GM19239 (cell line): Measurements from ENCODE around the gene TIMM44.
A peak's percentile ranks its signal among the peaks of the same experiment; 100 is the strongest.

Experiments used
- DNase-seq: peaks from one replicate; pipeline ENCODE4 v3.0.0; 2011; ENCODE audit warnings: low spot score; ENCODE audit not compliant: insufficient read length
- FAIRE-seq: peaks from 2 replicates; lab custom pipeline; 2011; peaks lifted over from hg19 to GRCh38; lab: Jason Lieb, UNC

Gene TIMM44, protein sequence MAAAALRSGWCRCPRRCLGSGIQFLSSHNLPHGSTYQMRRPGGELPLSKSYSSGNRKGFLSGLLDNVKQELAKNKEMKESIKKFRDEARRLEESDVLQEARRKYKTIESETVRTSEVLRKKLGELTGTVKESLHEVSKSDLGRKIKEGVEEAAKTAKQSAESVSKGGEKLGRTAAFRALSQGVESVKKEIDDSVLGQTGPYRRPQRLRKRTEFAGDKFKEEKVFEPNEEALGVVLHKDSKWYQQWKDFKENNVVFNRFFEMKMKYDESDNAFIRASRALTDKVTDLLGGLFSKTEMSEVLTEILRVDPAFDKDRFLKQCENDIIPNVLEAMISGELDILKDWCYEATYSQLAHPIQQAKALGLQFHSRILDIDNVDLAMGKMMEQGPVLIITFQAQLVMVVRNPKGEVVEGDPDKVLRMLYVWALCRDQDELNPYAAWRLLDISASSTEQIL

DNA sequence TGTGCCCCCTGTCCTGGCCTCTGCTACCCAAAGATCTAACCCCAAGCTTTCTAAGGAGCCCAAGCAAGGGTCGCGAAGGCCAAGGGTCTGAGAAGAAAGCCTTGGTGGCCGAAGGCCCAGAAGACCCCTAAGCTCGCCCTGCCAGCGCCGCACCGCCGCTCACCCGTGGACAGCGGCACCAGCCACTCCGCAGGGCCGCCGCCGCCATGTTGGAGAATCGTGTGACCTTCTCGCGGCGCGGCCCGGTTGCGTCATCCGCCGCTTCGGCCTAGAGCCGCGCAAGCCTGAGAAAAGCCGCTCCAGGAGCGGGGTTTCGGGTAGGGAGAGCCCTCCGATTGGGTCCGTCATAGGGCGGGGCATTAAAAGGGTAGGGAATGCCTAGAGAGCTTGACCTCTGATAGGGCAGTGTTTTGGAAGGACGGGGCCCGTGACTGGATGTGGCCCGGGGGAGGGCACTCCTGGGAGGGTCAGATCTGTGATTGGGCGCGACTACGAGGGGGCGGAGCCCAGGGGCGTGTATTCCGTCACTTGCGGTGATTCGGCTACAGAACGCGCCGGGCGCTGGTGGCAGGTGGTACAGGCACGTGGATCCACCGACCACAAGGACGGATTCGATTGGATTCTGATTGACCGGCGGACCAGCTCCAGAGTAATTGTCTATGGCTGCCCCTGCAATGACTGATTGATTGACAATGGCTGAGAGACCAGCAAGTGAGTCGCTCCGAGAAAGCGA lies at the start of gene TIMM44:
Gene TIMM44 (minus strand): TSS at position 223 of the 733 bp plus-strand sequence. CDS start 15 bp downstream, at position 208.
- DNase-seq (peak; percentile 95), FAIRE-seq (peak; percentile 99)

DNA sequence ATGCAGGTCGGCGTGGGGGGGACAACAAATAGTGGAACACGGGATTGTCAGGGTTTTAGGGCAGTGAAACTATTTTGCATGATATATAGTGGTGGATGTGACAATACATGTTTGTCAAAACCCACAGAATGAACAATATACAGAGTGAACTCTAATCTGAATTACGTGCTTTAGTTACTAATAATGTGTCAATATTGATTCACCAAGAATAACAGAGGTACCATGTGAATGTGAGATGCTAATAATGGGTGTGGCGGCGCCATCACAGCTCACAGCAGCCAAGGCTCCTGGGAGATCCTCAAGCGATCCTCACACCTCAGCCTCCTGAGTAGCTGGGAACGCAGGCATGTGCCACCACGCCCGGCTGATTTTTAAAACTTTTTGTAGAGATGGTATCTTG lies 49.1 kb upstream of the TIMM44 start:
- FAIRE-seq, result no peak
- no peak for DNase-seq

DNA sequence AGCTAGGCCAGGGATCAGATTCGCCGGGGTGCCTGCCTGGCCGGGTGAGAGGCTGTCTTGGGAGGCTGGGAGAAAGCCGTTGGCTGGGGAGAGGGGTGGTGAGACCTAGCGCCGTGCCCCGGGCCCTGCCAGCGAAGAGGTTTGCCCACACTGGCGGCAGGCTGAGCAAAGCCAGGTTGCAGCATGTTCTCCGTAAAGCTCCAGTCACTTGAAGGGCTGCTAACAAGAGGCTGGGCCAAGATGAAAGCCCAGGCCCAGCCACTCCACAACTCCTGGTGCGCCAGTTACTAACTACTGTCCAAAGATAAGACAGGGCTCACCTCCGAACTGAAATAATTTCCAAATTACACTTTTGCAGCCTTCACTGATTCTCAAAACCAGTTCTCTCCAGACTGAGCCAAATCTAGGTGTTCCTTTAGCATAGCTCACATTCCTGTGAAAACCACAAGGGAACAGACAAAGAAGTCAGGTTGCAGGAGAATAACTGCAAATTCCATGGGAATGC lies 45.7 kb upstream of the TIMM44 start:
- DNase-seq (no peak), FAIRE-seq (no peak)

DNA sequence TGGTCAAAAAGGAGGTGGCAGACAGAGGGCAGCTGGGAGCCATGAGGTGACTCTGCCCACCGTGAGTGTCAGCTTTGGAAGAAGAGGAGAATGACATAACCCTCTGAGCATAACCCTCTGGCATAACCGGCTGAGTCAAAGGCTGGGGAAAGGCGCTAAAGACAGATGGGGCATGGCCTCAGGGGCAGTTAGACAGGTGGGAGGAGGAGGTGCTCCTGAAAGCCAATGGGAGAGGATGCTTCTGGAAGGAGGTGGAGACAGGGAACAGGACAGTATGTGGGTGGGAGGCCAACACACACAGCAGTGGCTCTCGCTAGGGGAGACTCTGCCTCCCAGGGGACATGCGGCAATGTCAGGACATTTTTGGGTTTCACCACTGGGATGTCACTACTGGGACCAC lies 44.8 kb upstream of the TIMM44 start:
- no peak for DNase-seq
- FAIRE-seq, result no peak

DNA sequence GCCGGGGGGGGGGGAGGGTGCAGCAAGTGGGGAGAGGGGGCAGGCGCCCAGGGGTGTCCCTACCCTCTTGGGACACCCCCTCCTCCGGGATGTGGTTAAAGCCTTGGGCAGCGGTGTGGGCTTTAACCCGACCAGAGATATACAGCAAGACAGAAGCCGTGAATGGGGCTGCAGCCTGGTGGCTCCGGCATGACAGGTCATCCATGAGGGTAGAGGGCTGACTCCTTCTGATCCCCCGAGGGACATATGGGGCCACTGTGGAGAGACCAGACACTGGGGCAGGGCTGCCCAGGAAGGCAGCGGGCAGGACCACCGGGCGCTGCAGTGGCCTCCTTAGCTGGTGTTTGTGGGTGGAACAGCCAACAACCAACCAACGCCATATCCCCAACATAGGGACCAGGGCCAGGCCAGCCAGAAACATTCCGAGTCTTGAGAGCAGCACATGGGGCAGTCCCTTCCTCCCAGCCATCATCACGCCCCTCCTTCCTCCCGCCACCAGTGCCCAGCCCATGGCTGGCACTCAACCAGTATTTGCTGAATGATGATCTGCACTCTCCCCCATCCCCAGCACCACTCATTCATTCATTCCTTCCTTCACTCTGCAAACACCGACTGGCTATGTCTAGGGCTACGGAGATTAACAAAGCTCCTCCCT lies 43.8 kb upstream of the TIMM44 start:
- DNase-seq (no peak), FAIRE-seq (no peak)

DNA sequence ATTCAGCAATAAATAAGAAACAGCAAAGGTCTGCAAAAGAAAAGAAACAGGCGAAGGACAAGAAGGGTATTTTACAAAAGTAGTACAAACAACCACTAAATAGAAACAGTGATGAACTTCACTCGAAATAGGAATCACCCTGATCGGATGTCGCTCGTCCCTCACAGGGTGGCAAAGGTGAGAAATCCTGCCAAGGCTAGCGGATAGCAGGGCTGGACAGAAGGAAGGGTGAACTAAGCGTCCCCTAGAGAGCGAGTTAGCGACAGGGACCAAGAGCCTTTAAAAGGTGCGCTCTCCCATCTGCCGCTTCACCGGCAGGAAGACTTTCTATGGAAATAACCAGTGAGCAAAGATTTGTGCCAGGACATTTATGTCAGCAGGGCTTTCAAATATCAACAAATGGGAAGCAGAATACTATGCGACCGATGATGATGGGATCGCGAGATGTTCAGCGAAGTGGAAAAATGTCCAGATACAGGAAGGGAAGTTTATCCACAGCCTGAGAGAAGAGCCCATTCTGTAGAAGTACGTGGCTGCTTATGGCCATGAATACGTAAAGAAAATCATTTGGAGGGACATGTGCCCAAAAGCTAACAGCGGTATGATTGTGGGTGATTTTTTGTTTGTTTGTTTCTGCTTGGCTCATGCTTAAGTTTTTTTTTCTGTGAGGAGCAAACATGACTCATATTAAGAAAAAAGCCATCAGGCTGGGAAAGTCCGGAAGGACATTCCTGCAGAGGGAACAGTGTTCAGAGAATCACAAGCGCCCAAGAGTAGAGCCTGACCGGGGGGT lies 43.1 kb upstream of the TIMM44 start:
- no peak for DNase-seq

DNA sequence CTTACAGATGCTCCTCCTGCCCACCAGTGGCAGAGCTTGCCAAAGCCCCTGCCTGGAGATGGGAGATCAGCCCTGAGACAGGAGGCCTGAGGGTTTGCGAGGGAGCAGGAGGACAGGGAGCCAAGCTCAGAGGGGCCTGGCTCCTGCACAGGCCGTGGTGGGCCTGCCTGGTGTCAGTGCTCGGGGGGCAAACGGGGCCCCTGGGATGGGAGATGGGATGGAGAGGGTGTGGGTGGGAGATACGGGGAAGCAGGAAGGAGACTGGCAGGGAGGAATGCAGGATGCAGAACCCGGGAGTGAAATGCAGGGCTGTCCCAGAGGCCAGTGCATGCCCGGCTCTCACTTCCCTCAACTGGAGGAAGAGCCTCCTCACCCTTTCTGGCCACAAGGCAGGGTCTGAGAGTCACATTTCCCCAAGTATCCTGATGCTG lies 42.0 kb upstream of the TIMM44 start:
- FAIRE-seq, result no peak
- DNase-seq, result no peak

More for the DNA sequence above, 43.1 kb upstream of the TIMM44 start:
- FAIRE-seq, result no peak

DNA sequence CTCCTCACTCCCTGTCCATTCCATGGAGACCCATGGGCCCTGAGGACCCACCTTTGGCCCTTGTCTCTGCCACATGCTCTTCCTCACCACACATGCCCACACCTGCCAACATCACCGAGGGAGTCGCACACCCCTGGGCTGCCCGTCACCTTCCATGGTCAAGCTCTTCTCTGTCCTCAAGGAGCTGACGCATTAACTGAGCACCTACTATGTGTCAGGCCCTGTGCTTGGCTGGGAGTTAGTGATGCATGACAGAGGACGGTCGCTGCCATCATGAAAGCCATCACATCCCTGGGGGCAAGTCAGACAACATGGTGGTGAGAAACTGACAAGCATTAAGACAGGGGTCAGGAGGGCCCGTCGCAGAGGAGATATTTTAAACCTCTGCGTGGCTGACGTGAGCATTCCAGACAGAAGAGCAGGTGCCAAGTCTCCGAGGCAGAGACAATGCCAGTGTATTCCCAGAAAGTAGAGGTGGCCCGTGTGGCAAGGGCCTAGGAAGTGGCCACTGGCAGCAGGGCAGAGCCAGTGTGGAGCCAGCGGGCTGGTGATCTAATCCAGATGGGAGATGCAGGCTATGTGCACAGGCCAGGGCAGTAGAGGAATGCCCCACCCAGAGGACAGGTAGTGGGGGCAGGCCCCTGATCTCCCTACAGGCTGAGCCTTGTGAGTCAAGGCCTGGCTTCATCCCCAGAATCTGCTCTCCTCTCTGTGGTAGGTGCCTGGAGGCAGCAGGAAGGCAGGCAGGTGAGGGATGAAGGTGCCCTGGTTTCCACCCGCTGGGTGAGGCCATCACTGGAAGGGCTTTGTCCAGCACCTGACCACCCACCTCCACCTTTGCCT lies 40.8 kb upstream of the TIMM44 start:
- FAIRE-seq, result no peak

DNA sequence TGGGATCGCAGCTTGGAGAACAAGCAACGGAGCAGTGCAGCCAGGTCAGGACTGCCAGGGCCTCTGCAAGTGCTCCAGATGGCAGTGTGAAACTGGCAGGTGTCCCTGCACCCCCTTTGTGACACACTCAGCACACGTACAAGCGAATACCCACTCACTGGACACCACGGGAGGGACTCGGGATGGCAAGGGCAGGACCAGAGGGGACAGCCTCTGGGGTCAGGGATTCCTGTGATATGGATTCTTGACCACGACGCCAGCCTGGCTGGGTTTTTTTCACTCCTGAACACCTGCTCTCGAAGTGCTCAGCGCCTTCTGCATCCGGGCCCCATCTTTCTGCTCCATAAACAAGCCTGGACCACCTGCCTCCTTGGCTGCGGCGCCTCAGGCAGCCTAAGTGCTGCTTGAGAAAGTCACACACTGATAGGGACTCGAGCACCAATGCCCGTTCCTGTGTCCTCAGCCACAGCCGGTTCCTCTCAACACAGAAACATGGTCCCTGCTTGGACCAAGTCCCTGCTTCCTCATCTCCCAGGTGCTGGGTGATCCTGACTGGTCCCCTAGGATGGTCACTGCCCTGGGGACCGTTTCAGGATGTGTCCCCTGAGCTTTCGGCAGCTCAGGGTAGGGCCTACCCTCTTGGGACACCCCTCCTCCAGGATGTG lies 40.0 kb upstream of the TIMM44 start:
- no peak for FAIRE-seq
- no peak for DNase-seq

More for the DNA sequence above, 40.8 kb upstream of the TIMM44 start:
- DNase-seq, result no peak

DNA sequence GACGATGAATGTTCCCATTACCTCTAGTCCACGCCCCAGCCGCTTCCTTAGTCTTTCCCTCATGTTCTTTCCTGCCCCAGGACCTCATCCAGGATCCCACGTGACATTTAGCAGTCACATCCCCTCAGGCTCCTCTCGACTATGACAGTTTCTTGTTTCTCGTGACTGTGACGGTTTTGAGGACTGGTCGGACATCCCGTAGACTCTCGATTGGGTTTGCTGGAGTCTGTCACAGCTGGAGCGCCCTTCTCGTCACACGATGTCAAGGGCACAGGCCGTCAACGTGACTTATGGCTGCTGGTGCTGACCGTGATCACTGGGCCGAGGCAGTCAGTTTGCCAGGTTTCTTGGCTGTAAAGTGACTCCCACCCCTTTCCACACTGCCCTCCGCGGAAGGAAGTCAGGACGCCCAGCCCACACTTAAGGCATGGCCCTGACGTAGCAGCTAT lies 39.2 kb upstream of the TIMM44 start:
- no peak for DNase-seq
- FAIRE-seq, result no peak

DNA sequence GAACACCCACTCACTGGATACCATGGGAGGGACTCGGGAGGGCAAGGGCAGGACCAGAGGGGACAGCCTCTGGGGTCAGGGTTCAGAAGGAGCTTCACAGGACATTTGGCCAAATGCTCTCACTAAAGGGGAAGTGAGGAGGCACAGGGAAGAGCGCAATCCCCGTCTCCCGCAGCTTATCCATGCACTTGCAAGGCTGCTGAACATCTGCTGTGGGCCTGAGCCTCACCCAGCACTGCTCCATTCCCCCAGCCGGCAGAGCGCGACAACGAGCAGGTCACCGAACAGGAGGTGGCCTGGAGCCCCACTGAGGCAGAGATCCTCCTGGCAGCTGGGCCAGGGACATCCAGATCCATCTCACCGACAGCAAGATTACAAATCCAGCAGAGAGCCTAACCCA lies 38.6 kb upstream of the TIMM44 start:
- no peak for DNase-seq
- FAIRE-seq, result no peak

DNA sequence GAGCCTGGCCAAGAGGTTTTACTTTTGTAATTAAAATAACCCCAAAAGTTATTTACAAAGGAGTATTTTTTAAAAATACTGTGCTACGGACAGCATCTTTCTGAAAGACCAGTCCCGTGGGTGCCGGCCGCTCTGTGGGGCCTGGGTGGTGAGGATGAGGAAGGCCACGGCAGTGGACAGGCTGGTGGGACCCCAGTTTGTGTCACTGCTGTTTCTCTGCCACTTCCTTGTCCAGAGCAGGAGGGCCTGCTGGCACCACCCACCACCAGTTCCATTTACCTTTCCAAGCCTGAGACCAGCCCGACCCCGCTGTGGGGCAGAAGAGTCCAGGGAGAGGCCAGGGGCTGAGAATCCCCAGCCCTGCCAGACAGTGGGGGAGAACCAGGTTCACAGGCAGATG lies 38.2 kb upstream of the TIMM44 start:
- FAIRE-seq (no peak), DNase-seq (no peak)

DNA sequence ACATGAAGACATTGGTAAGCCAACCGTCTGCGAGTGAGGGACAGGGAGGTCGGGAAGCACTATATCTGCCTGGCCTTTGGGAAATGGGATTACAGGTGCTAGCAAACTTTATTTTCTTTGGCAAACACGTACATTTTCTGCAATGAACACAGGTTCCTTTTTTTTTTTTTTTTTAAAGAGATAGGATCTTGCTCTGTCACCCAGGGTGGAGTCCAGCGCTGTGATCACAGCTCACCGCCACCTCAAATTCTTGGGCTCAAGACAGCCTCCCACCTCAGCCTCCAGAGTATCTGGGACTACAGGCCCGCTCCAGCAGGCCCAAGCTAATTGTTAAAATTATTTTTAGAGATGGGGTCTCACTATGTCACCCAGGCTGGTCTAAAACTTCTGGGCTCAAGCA lies 37.7 kb upstream of the TIMM44 start:
- FAIRE-seq (no peak), DNase-seq (no peak)

DNA sequence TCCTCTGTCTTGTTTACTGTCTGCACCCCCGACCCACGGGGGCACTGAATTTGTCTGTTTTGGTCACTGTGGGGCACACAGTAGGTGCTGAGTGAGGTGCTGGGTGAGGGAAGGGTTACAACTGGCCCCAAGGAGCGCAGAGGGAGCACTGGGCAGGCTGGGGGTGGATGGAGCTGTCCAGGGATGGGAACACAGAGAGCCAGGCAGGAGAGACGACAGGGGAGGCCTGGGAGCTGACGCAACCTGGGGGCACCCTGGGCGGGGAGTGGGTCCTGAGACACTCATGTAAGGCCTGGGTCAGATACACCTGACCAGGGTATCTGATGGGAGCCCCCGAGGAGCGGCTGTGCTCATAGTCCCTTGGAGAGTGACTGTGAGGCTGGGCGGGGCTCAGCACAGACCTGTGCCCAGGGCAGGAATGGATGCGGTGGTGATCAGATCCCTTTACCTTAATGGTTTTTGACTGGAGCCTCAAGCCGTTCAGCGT lies 37.2 kb upstream of the TIMM44 start:
- FAIRE-seq, result no peak

DNA sequence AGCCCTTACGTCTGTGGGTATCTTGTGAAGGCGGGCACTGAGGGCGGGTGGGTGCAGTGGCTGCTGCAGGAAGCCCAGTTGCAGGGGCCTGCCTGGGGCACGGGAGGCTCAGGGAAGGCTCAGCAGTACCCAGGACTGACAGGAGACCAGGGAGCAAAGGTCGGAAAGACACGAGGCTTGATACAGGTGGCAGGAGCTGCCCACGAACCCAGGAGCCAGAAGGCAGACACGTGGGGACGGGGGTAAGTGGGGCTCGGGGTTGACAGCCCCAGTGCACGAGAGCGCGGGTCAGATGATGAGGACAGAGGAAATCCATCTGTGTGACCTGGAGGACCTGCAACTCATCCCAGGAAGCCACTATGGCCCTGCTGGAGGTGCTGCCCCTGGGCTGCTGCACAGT lies 36.7 kb upstream of the TIMM44 start:
- FAIRE-seq, result no peak
- DNase-seq, result no peak

More for the DNA sequence above, 37.2 kb upstream of the TIMM44 start:
- DNase-seq, result no peak

DNA sequence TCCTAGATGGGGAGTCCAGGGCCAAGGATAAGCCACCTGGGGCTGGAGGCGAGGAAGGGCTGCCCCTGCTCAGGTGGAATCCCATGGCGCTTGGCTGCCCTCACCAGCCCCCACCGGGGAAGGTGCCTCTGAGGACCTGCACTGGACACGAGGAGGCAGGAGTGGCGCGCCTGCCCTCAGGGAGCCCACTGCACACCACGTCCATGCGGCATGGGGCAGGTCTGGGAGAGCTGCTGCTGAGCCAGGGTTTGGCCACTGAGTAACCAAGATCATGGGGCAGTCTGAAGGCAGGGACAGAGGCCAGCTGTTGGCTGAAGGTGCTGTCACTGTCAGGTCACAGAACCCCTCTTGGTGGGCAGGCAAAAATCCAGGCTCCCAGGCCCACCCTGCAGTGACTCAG lies 36.1 kb upstream of the TIMM44 start:
- FAIRE-seq (no peak), DNase-seq (no peak)

DNA sequence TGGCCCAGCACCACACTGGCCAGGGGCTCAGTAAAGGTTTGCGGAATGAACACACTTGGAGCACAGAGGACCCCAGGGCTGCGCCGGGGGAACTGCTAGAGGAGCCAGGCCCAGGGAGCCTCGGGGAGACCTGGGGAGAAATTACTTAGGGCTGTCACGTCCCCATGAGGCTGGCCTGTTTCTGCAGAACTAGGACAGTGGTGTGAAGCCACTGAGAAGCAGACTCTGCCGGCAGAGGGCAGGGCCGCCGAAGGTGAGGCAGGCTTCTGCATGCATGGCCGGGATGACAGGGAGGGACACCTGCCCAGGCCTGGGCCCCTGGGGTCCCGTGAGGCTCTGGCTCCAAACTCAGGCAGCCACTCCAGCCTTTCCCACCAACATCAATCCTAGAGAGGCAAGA lies 35.5 kb upstream of the TIMM44 start:
- no peak for DNase-seq
- FAIRE-seq, result no peak

DNA sequence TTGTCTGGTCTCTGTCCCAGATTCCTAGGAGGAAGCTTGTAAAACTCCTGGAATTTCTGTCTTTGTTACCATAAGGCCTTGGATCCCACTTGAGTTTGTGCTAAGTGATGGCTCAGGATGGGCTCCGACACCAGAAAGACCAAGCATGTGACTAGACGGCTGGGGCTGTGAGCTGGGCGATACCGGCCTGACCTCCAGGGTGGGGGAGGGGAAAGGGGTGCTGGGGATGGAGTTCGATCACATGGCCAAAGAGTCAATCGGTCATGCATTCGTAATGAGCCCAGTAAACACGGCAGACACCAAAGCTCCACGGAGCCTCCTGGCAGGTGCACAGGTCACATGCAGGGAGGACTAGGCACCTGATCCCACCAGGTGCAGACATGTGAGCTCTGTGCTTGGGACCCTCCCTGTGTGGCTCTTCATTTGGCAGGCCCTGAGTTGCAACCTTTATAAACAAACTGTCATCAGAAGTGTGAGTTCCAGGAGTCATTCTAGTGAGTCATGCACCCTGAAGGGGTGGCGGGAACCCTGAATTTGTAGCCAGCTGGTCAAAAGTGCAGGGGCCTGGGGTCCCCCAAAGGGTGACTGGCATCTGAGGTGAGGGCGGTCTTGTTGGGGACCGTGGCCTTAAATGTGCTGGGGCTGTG lies 34.8 kb upstream of the TIMM44 start:
- DNase-seq (no peak), FAIRE-seq (no peak)
